NT2/D1 (cell line): Measurements from ENCODE around the gene COLEC12.

Experiments used
- SUZ12 ChIP-seq: IDR thresholded peaks from 2 replicates; pipeline ENCODE4 v1.6.1; 2011; ENCODE audit not compliant: insufficient read length, insufficient read depth; ENCODE audit errors: extremely low read depth
- YY1 ChIP-seq: IDR thresholded peaks from 2 replicates; pipeline ENCODE4 v1.6.1; 2011; ENCODE audit not compliant: insufficient read length, insufficient read depth
- ZNF274 ChIP-seq: IDR thresholded peaks from 2 replicates; pipeline ENCODE4 v1.6.1; 2011; ENCODE audit warnings: mild to moderate bottlenecking, low read depth, low read length

DNA sequence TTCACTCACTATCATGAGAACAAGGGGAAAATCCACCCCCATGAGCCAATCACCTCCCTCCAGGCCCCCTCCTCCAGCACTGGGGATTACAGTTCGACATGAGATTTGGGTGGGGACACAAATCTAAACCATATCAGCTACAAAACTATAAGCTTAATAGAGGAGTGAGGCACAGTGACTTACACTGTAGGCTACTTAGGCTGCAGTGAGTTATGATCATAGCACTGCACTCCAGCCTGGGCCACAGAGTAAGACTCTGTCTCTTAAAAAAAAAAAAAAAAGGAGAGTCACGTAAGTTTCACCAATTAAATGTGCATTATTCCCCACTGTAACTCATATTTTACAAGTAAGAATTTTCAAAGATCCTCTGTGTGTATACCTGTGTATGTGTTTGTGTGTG, 26.2 kb upstream of the COLEC12 start:
- TF ChIP-seq SUZ12 = no peak
- no peak for TF ChIP-seq YY1
- TF ChIP-seq ZNF274 = no peak
